Activated naive CD8-positive, alpha-beta T cell treated with anti-CD3 and anti-CD28 coated beads for 36 hours (primary cell): Measurements from ENCODE around the gene NPAS3. TPM values are rescaled to one million over a fixed set of nuclear protein-coding genes. Genes with fewer than 3 reads are reported as not detected.

Experiments
- DNase-seq: peaks from one replicate; pipeline ENCODE4 v3.0.0; 2021
- H3K27ac Mint-ChIP-seq: one replicate; pipeline ENCODE4 v1.8.0; 2022; ENCODE audit warnings: mild to moderate bottlenecking, moderate library complexity, mixed read lengths
- H3K27me3 Mint-ChIP-seq: one replicate; pipeline ENCODE4 v1.8.0; 2022; ENCODE audit warnings: mild to moderate bottlenecking, mixed read lengths
- H3K36me3 Mint-ChIP-seq: one replicate; pipeline ENCODE4 v1.8.0; 2021; ENCODE audit warnings: mild to moderate bottlenecking, mixed read lengths
- H3K4me1 Mint-ChIP-seq: one replicate; pipeline ENCODE4 v1.8.0; 2021; ENCODE audit warnings: mixed read lengths
- H3K4me3 Mint-ChIP-seq: one replicate; pipeline ENCODE4 v1.8.0; 2022; ENCODE audit warnings: mild to moderate bottlenecking, moderate library complexity, mixed read lengths
- H3K9me3 Mint-ChIP-seq: one replicate; pipeline ENCODE4 v1.8.0; 2022; ENCODE audit warnings: mixed read lengths
- total RNA-seq, 2 experiments: library from RNA; stranded (reverse); gene quantifications; one replicate each; pipeline ENCODE4 v1.2.3, GENCODE V29; 2021

Gene NPAS3
- total RNA-seq, 2 experiments from 2014 or later = not detected

DNA sequence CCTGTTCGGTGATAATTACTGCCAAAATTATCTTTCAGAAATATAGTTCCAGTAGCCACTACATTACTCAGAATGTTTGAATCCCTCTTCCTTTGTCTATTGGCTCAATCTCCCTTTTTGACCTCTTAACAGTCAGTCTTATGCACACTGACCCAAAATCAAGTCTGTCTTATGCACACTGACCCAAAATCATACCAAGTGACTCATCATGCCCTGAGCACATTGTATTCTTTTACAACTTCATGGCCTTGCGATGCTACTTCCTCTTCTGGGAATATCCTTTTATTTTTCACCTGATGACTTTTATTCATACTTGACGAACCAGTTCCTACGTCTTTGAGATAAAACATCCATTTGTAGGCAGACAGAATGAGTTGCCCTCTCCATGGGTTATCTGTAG lies 182.3 kb downstream of the NPAS3 start:
- peaks cover 4% of the 10 kb centered on the region for H3K27me3 Mint-ChIP-seq
- H3K27ac Mint-ChIP-seq = no peak overlapping the region
- no peaks in the 10 kb centered on the region for H3K9me3 Mint-ChIP-seq
- no peaks in the 10 kb centered on the region for H3K4me1 Mint-ChIP-seq
- DNase-seq = no peak
- H3K36me3 Mint-ChIP-seq = no peaks in the 10 kb centered on the region
- no peak overlapping the region for H3K4me3 Mint-ChIP-seq

DNA sequence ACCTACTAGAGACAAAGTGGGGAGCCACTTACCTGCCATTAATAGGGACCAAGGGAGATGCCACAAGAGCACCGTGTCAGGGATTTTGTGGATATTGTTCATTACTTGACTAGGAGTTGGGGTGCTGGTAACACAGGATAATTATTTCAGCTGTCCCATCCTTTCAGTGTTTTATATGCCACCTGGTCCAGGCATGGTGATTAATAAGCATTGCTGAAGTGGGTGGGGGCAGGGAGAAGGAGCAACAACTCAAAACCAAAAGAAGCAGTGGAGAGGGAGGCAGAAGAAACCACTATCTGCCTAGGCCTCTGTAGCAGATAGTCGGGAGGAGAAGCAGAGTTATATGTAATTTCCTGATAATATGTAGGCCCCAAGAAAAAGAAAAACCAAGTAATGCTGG lies 184.6 kb downstream of the NPAS3 start:
- Mint-ChIP-seq H3K27ac (no peak overlapping the region), H3K9me3 (no peaks in the 10 kb centered on the region), H3K36me3 (no peaks in the 10 kb centered on the region), H3K27me3 (peaks cover 4% of the 10 kb centered on the region), H3K4me3 (no peak overlapping the region), H3K4me1 (no peaks in the 10 kb centered on the region)
- no peak for DNase-seq

DNA sequence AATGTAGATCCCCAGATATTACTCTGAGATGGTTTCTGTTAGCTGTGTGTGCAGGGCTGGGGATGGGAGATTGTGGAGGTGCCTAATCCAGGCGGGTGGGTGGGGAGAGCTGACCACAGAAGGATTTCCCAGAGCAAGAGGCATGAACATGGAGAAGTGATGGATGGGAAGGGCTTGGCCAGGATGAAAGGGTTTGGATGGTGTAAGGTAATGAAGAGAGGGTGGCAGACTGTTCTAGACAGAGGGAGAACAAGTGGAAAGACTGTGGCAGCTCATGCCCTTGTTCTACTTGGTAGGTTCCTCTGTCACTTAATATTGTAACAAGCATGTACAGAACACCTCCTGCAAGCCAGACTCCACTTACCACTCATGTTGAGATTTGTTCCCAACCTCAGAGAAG lies 187.8 kb downstream of the NPAS3 start:
- no peaks in the 10 kb centered on the region for H3K36me3 Mint-ChIP-seq
- peaks cover 1% of the 10 kb centered on the region for H3K9me3 Mint-ChIP-seq
- no peak overlapping the region for H3K27ac Mint-ChIP-seq
- DNase-seq = no peak
- H3K4me1 Mint-ChIP-seq = no peaks in the 10 kb centered on the region
- no peak overlapping the region for H3K4me3 Mint-ChIP-seq
- peaks cover 4% of the 10 kb centered on the region for H3K27me3 Mint-ChIP-seq

DNA sequence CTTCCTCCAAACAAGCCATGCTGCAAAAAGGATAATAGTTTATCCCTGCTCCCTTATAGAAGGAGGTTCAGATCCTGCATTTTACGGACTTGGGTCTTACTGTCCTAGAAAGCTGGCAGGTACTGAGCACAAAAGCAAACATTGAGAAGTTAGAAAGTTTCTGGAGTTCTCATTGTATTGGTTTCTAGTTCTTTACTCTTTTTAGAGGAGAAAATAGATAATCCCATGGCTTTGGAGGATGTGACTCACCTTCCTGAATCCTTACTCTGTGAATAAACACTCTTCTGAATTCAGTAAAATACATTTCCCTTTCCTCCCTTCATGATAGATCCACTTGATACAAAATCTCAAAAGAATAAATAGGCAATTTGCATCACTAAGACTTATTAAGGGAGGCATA lies 188.9 kb downstream of the NPAS3 start:
- Mint-ChIP-seq H3K4me1 (no peaks in the 10 kb centered on the region), H3K27me3 (peaks cover 4% of the 10 kb centered on the region), H3K27ac (no peak overlapping the region), H3K36me3 (no peaks in the 10 kb centered on the region), H3K9me3 (peaks cover 1% of the 10 kb centered on the region), H3K4me3 (no peak overlapping the region)
- no peak for DNase-seq

DNA sequence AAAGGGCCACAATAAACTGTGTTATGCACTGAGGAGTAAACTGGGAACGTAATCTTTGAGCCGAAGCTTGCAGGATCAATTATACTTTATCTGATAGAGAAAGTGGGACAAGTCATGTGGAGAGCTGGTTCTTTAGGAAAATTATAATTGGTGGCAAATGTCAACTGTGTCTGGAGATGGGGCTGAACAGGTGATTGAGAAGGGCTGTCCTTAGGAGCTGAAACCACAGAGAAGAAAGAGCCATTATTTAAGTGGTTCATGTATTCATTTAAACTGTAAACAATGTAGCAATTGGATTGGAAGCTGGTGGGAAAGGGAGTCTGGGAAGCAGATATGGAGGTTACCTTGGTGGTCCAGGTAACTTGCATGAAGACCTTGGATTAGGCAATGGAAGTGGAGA lies 193.1 kb downstream of the NPAS3 start:
- no peaks in the 10 kb centered on the region for H3K27me3 Mint-ChIP-seq
- H3K4me3 Mint-ChIP-seq = no peak overlapping the region
- no peaks in the 10 kb centered on the region for H3K36me3 Mint-ChIP-seq
- no peaks in the 10 kb centered on the region for H3K4me1 Mint-ChIP-seq
- H3K9me3 Mint-ChIP-seq = peaks cover 1% of the 10 kb centered on the region
- no peak for DNase-seq
- H3K27ac Mint-ChIP-seq = no peak overlapping the region

DNA sequence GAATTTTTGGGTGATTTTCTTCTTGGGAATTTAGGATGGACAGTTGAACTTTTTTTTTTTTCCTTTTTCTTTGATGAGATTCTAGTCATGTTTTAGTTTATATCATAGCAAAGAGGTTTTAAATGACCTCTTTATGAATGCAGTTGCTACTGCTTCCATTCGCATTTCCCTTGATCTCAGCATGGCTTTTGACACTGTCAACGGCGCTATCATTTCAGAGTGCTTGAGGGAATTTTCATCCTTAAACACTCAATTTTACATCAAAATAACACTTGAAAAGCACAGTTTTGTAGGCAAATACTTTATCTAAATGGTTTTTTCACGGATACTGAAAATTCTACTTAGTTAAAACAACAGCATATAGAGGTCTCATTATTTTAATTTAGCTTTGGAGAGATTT lies 195.5 kb downstream of the NPAS3 start:
- no peak overlapping the region for H3K27ac Mint-ChIP-seq
- no peak overlapping the region for H3K4me3 Mint-ChIP-seq
- H3K4me1 Mint-ChIP-seq = no peaks in the 10 kb centered on the region
- no peaks in the 10 kb centered on the region for H3K36me3 Mint-ChIP-seq
- no peaks in the 10 kb centered on the region for H3K27me3 Mint-ChIP-seq
- no peak for DNase-seq
- peaks cover 1% of the 10 kb centered on the region for H3K9me3 Mint-ChIP-seq

DNA sequence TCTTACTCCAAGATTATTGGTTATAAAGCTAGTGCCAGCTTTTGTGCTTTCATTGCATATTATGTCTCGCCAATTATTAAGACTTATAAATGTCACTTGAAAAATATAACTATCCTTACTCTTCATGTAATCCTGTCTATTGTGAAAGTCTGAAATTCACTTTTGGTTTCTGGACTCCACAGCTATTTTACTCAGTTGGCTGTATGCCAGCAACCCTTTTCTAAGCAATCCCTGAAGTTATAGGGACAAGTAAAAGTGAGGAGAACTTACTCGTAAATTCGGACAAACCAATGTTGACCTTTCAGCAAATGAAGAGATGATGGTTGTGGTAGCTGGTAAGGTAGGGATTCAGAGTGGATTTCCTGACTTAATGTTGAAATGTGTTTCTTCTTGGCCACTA lies 196.3 kb downstream of the NPAS3 start:
- no peak overlapping the region for H3K27ac Mint-ChIP-seq
- H3K27me3 Mint-ChIP-seq = no peaks in the 10 kb centered on the region
- no peak for DNase-seq
- H3K4me3 Mint-ChIP-seq = no peak overlapping the region
- no peaks in the 10 kb centered on the region for H3K4me1 Mint-ChIP-seq
- H3K9me3 Mint-ChIP-seq = peaks cover 1% of the 10 kb centered on the region
- H3K36me3 Mint-ChIP-seq = no peaks in the 10 kb centered on the region

DNA sequence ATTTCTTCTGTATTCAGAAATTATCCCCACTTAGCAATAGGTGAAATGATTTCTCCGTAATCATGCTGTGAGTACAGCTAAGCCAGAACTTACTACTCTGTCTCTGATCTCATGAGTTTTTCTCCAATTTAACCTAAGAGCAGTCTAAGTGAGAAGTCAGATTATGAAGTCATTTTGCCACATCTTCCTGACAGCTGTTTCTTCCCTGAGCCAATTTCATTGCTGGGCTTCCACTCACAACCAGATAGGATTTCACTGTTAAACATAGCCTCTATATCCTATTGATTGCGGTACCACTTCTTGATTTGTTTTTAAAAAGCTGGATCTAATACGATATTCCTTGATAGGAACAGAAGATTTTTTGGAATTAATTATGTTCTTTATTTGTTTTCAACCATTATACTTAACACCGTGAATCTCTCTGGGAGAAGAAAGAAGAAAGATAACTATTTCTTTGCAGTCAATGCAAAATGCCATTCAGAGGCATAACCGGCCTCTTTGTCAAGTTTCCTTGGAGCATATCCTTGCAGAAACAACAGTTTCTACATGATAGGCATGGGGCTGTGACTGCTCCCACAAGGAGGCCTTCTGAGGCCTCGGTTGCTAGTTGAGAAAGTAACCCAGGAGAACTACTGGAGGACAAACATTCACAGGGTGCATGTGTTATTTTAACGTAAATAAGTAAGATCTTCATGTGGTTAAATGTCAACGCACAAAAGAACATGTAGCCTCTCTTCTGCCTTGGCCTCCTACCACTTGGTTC lies 212.2 kb downstream of the NPAS3 start:
- Mint-ChIP-seq H3K4me3 (no peak overlapping the region), H3K4me1 (no peaks in the 10 kb centered on the region)

DNA sequence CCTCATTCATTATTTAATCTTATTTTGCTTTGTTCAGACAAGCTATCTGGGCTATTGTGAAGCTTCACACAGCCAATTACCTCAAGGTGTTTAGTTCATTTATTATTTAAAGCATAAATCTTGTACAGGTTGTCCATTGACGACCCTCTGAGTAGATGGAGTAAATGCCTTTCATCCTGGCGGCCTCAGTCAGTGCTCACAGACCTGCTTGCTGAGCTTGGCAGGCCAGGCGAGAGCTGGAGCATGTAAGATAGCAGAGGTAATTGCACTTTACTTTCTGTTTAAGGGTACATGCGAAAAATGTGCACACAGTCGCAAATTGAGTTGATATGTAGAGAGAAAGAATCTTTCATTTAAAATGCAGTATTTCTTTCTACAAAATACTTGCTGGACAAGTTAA lies 224.4 kb downstream of the NPAS3 start:
- no peaks in the 10 kb centered on the region for H3K9me3 Mint-ChIP-seq
- H3K27me3 Mint-ChIP-seq = no peaks in the 10 kb centered on the region

More for the DNA sequence above, 212.2 kb downstream of the NPAS3 start:
- Mint-ChIP-seq H3K36me3 (no peaks in the 10 kb centered on the region), H3K27ac (no peak overlapping the region), H3K9me3 (peaks cover 8% of the 10 kb centered on the region), H3K27me3 (no peaks in the 10 kb centered on the region)
- DNase-seq = no peak

DNA sequence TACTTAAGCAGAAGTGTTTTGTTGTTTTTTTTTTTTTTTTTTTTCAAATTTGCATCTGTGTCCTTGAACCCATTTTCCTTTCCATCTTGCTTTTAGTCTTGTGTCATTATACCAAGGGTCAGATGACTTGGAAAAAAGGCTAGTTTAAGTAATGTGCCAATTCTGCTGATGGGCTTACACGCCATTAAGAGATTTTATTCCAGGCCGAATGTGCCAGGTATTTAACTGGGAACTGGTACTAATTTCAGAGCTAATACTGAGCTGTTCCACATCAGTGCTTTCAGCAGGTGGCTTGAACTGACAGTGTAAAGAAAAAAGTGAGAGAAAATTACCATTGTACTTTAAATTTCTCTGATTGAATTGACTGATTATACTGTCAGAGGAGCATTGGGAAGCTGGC lies 224.9 kb downstream of the NPAS3 start:
- no peaks in the 10 kb centered on the region for H3K9me3 Mint-ChIP-seq
- H3K36me3 Mint-ChIP-seq = no peaks in the 10 kb centered on the region
- no peaks in the 10 kb centered on the region for H3K27me3 Mint-ChIP-seq
- H3K27ac Mint-ChIP-seq = no peak overlapping the region
- H3K4me1 Mint-ChIP-seq = no peaks in the 10 kb centered on the region
- no peak overlapping the region for H3K4me3 Mint-ChIP-seq
- no peak for DNase-seq

More for the DNA sequence above, 224.4 kb downstream of the NPAS3 start:
- Mint-ChIP-seq H3K36me3 (no peaks in the 10 kb centered on the region), H3K4me3 (no peak overlapping the region), H3K4me1 (no peaks in the 10 kb centered on the region), H3K27ac (no peak overlapping the region)
- DNase-seq = no peak

DNA sequence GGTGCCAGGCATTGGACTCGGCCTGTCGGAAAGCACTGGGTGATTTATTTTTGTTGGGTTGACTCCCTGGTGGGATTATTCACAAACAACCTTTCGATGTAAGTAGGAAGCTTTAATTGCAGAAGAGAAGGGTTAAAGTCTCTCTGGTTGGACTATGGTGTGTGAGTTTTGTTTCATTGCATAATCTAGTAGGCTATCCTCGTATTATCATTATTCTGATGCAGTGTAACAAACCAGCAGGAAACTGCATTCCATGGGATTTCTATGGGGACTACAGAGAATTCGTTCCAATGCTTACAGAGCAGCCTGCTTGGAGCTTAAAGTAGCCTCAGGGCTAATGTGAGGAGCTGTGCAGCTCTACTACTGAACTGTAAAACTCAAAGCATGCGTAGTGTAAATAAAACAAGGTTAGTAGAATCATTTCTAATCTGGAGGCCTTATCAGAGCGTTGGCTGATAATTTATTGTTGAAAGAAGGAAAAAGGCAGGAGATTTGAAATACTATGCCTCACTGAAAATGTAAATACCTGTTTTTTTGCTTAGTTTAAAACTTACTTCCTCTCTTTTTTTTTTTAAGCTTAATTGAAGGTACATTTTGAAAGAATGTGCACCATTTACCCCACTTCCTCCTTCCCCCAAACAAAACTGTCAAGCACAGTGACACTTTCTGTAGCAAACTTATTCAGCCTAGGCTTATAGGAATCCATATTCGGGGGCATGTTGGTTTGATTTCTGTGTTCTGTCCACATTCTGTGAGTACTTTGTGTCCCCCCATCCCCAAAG lies 226.7 kb downstream of the NPAS3 start:
- no peak for DNase-seq
- Mint-ChIP-seq H3K27ac (no peak overlapping the region), H3K9me3 (no peaks in the 10 kb centered on the region), H3K4me3 (no peak overlapping the region), H3K27me3 (no peaks in the 10 kb centered on the region), H3K4me1 (no peaks in the 10 kb centered on the region), H3K36me3 (no peaks in the 10 kb centered on the region)

DNA sequence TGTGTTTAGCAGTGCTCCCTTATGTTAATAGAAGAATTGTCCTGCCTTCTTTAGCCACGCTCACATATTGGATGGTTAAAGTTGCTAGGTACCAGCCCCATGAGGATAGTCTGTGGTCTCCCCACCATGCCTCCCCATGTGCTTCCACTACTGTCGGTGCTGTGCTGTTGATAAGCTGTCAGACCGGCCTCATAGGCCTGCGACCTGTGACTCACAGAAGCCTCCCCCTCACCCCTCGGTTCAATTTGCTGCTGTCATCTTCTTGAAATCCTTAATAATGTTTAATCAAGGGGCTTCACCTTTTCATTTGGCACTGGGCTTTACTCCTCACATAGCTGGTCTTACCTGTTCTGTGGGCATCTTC lies 227.2 kb downstream of the NPAS3 start:
- Mint-ChIP-seq H3K4me1 (no peaks in the 10 kb centered on the region), H3K27ac (no peak overlapping the region), H3K36me3 (no peaks in the 10 kb centered on the region), H3K9me3 (no peaks in the 10 kb centered on the region), H3K27me3 (no peaks in the 10 kb centered on the region), H3K4me3 (no peak overlapping the region)
- no peak for DNase-seq

DNA sequence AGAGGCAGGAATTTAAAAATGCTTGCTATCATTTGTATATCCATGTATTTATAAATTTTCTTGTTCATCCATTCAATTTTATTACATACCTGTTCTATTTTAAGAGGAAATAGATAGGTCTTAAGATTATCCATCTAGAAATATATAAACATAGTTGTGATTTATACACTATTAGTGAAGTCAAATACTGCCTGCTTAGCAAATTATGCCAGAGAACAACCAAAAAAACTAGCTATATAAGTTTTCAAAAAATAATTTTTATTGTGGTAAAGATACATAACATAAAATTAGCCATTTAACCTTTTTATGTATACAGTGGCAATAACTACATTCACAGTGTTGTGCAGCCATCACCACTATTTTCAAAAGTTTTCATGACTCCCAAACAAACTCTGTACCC lies 237.3 kb downstream of the NPAS3 start:
- H3K36me3 Mint-ChIP-seq = no peaks in the 10 kb centered on the region
- peaks cover 4% of the 10 kb centered on the region for H3K9me3 Mint-ChIP-seq
- H3K27ac Mint-ChIP-seq = no peak overlapping the region
- no peaks in the 10 kb centered on the region for H3K27me3 Mint-ChIP-seq
- no peak overlapping the region for H3K4me3 Mint-ChIP-seq
- DNase-seq = no peak
- no peaks in the 10 kb centered on the region for H3K4me1 Mint-ChIP-seq

DNA sequence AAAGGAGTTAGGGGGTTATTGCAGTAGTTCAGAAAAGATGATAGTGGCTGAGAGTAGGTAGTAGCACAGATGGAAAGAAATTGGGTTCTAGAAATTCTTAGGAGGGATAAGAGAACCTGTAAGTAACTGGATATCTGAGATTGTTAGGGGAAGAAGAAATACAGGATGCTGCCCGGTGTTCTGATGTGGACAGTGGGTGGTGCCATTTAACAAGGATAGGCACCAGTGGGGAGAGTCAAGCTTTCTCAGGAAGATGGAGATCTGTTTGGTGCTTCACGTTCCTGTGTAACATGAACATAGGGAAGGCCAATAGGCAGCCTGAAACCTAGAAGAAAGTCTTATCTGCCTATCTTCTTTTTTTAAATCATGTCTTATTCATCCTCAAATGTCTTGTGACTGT lies 245.9 kb downstream of the NPAS3 start:
- peaks cover 2% of the 10 kb centered on the region for H3K9me3 Mint-ChIP-seq

DNA sequence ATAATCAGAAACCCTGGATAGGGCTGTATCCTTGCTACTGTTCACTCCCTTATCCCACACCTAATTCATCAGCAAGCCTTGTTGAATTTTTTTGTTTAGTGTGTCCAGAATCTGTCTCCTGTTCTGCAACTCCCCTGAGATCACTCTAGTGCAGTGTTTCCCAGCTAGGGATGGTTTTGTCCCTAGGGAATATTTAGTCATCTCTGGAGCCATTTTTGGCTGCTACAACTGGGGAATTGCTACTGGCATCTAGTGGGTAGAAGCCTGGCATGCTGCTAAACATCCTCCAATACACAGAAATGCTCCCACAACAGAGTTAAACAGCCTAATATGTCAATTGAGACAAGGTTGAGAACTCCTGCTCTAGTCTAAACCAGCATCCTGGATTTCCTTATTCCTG lies 248.0 kb downstream of the NPAS3 start:
- Mint-ChIP-seq H3K36me3 (no peaks in the 10 kb centered on the region), H3K27ac (no peak overlapping the region), H3K27me3 (no peaks in the 10 kb centered on the region), H3K4me1 (no peaks in the 10 kb centered on the region), H3K4me3 (no peak overlapping the region), H3K9me3 (no peaks in the 10 kb centered on the region)
- DNase-seq = no peak

More for the DNA sequence above, 245.9 kb downstream of the NPAS3 start:
- H3K27ac Mint-ChIP-seq = no peak overlapping the region
- H3K4me3 Mint-ChIP-seq = no peak overlapping the region
- H3K36me3 Mint-ChIP-seq = no peaks in the 10 kb centered on the region
- DNase-seq = no peak
- no peaks in the 10 kb centered on the region for H3K27me3 Mint-ChIP-seq
- H3K4me1 Mint-ChIP-seq = no peaks in the 10 kb centered on the region

DNA sequence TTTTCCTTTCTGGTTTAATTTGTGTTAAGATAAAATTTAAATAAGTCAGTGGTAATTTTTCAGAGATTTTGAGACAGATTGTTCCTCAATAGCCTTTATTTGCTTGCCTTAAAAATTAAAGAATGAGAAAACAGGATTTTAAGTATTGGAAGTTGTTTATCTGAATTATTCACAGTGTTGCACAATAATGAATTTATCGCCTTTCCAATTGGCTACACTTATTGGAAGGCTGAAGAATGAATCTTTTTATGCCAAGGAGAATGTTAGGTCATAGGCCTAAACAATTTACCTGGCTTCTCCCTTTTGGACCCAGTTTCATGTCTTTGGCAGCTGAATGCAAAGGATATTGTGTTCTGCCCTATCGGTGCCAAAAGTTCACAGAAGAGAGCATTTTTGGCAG lies 250.2 kb downstream of the NPAS3 start:
- no peak for DNase-seq
- H3K27me3 Mint-ChIP-seq = no peaks in the 10 kb centered on the region
- H3K27ac Mint-ChIP-seq = no peak overlapping the region
- H3K9me3 Mint-ChIP-seq = no peaks in the 10 kb centered on the region
- no peaks in the 10 kb centered on the region for H3K36me3 Mint-ChIP-seq
- H3K4me3 Mint-ChIP-seq = no peak overlapping the region
- no peaks in the 10 kb centered on the region for H3K4me1 Mint-ChIP-seq
